ENCODE data around the gene TAF4. TPM values are rescaled to one million over a fixed set of nuclear protein-coding genes. Genes with fewer than 3 reads are reported as not detected.

TAF4 gene
- total and polyA plus RNA-seq, 3 experiments from 2014 or later: 1.4 to 21.0 (median 20.5) TPM

DNA sequence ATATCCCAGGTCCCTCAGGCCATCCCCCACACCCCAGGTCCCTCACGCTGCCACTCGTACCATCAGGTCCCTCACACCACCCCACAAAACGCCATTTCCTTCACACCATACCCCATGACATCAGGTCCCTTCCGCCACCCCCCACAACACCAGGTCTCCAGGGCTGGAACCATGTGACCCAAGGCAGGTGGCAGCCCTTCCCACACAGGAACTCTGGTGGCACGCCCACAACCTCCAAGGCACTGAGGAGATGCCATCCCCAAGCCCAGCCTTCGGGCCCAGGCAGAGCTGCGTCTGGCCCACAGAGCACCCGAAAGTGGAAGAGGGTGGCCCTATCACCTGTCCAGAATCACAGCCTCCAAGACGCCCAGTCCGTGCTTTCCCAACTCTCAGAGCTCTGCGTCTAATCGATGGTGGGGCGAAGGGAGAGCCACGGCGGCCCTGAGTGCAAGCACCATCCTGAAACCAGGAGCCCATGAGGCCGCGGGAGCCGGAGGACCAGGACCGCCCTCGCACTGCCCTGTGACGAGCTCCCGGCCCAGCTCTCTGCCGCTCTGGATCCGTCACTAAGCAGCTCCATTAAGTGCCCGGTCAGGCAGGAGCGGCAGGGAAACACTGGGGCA lies 12.7 kb downstream of the TAF4 start:
- no peaks in the 10 kb centered on the region for H3K9me3 Mint-ChIP-seq
- ChIA-PET POLR2A (no interaction called here), CTCF (interaction anchor here (1.7 kb wide), 1 partner anchor 42 kb away, joined by 5 read pairs; no protein-coding TSS in a partner anchor)
- Histone ChIP-seq H3K9me3 (ENCODE audit: low read length) (no peaks in the 10 kb centered on the region), H3K27me3 (ENCODE audit: insufficient read depth, low read length, poor library complexity, severe bottlenecking) (no peaks in the 10 kb centered on the region), H3K4me1 (ENCODE audit: insufficient read depth, low read length) (peaks cover 4% of the 10 kb centered on the region), H3K27ac (ENCODE audit: low read depth, low read length) (no peak overlapping the region), H3K36me3 (ENCODE audit: insufficient read depth, low read length) (no peaks in the 10 kb centered on the region), H3K4me3 (ENCODE audit: low read length) (no peak overlapping the region)
- no peak for DNase-seq
- H3K36me3 Mint-ChIP-seq: peaks cover 0 to 14% (median 0%) of the 10 kb centered on the region in 3 donors
- H3K4me1 Mint-ChIP-seq: peaks cover 36 to 79% (median 45%) of the 10 kb centered on the region in 3 donors
- H3K27ac Mint-ChIP-seq: no peak overlapping the region
- H3K4me3 Mint-ChIP-seq: peak overlapping the region in 1 of 7 donors; percentile 36
- H3K27me3 Mint-ChIP-seq: no peaks in the 10 kb centered on the region

DNA sequence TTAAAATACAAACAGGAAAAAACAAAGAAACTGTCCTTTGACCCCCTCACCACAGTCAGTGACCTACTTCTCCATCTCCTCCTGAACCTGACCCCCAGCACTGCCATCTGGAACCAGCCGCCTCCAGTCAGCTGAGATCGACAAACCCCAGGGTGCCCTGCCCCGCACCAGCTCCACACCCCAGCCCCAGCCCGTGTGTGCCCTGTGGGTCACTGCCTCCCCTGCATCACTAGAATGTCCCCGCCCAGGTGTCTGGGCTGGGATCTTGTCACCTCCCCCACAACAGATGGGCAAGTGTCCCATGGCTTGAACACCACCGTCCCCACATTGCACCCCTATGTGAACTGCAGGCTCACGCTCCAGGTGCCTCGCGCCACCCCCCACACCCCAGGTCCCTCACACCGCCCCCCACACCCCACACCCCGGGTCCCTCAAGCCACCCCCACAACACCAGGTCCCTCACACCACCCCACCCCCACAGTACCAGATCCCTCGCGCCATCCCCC lies 13.3 kb downstream of the TAF4 start:
- Histone ChIP-seq H3K9me3 (ENCODE audit: low read length) (no peaks in the 10 kb centered on the region), H3K4me3 (ENCODE audit: low read length) (no peak overlapping the region), H3K4me1 (ENCODE audit: insufficient read depth, low read length) (peaks cover 4% of the 10 kb centered on the region), H3K27ac (ENCODE audit: low read depth, low read length) (no peak overlapping the region), H3K36me3 (ENCODE audit: insufficient read depth, low read length) (no peaks in the 10 kb centered on the region), H3K27me3 (ENCODE audit: insufficient read depth, low read length, poor library complexity, severe bottlenecking) (no peaks in the 10 kb centered on the region)
- no peaks in the 10 kb centered on the region for H3K27me3 Mint-ChIP-seq
- no peaks in the 10 kb centered on the region for H3K9me3 Mint-ChIP-seq
- ChIA-PET CTCF (interaction anchor here (1.7 kb wide), 1 partner anchor 41 kb away, joined by 5 read pairs; no protein-coding TSS in a partner anchor), POLR2A (no interaction called here)
- peaks cover 41 to 82% (median 45%) of the 10 kb centered on the region in 3 donors for H3K4me1 Mint-ChIP-seq
- DNase-seq: no peak
- peaks cover 0 to 14% (median 0%) of the 10 kb centered on the region in 3 donors for H3K36me3 Mint-ChIP-seq
- H3K4me3 Mint-ChIP-seq: no peak overlapping the region
- peak overlapping the region in 2 of 8 donors; percentile 47 to 77 for H3K27ac Mint-ChIP-seq

DNA sequence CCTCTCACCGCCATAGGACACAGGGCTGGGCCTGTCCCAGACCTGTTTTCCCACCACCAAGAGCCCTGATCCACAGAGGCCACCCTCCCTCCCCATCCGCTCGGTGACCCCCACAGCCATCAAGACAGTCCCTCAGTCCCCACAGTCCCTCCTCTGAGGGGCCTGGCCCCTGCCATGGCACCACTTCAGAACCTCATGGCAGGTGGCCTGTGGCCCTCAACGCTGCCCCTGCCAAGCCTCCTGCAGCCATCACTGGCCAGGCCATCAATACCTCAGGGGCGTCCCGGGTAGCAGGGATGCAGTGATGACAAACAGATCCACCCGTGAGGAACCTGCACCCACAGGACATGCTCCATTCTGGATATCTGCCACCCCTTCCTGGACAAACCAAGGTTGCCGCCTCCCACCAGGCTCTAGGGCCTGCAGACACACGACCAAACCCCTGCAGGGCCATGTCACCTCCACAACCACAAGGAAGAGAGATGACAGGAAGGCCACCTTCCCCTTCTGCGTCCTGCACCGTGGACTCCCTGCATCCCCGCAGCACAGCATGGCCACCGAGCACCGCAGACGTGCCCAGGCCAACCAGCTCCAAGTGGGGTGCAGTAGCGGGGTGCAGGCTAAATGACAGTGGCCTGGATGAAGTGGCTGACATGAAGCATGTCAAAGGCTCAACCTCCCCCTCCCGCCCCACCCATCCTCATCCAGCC lies 14.0 kb downstream of the TAF4 start:
- Mint-ChIP-seq H3K27me3 (no peaks in the 10 kb centered on the region), H3K36me3 (peaks cover 0 to 14% (median 0%) of the 10 kb centered on the region in 3 donors), H3K9me3 (no peaks in the 10 kb centered on the region), H3K4me1 (peaks cover 42 to 82% (median 48%) of the 10 kb centered on the region in 3 donors), H3K27ac (peak overlapping the region in 1 of 8 donors; percentile 70), H3K4me3 (no peak overlapping the region)
- Histone ChIP-seq H3K36me3 (ENCODE audit: insufficient read depth, low read length) (no peaks in the 10 kb centered on the region), H3K9me3 (ENCODE audit: low read length) (no peaks in the 10 kb centered on the region), H3K27me3 (ENCODE audit: insufficient read depth, low read length, poor library complexity, severe bottlenecking) (no peaks in the 10 kb centered on the region), H3K4me1 (ENCODE audit: insufficient read depth, low read length) (no peaks in the 10 kb centered on the region), H3K4me3 (ENCODE audit: low read length) (no peak overlapping the region), H3K27ac (ENCODE audit: low read depth, low read length) (no peak overlapping the region)
- DNase-seq: no peak
- ChIA-PET CTCF (no interaction called here), POLR2A (no interaction called here)

DNA sequence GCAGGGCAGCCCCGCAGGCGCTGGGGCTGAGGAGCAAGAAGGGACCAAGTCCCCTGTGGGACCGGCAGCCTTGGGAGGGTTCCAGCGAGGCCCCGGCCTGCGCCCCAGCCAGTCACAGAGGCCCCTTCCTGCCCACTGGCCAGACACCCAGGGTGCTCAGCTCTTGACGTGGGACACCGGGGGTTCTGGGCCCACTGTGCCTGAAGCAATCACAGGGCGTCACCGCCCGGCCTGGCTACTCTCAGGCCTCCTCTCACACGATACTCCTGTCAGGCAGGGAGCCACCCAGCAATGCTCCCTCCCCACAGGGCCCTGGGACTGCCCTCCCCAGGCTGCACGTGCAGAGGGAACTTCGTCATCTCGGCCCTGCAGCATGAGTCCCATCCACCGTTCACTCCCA lies 14.5 kb downstream of the TAF4 start:
- Mint-ChIP-seq H3K9me3 (no peaks in the 10 kb centered on the region), H3K36me3 (peaks cover 0 to 13% (median 0%) of the 10 kb centered on the region in 3 donors), H3K4me3 (no peak overlapping the region), H3K27me3 (no peaks in the 10 kb centered on the region), H3K4me1 (peaks cover 43 to 83% (median 45%) of the 10 kb centered on the region in 3 donors), H3K27ac (peak overlapping the region in 1 of 8 donors; percentile 70)
- ChIA-PET POLR2A (no interaction called here), CTCF (no interaction called here)
- no peak for DNase-seq
- no peak overlapping the region for H3K27ac ChIP-seq (ENCODE audit: low read depth, low read length)
- H3K9me3 ChIP-seq (ENCODE audit: low read length): no peaks in the 10 kb centered on the region
- no peak overlapping the region for H3K4me3 ChIP-seq (ENCODE audit: low read length)
- H3K4me1 ChIP-seq (ENCODE audit: insufficient read depth, low read length): no peaks in the 10 kb centered on the region
- no peaks in the 10 kb centered on the region for H3K27me3 ChIP-seq (ENCODE audit: insufficient read depth, low read length, poor library complexity, severe bottlenecking)
- H3K36me3 ChIP-seq (ENCODE audit: insufficient read depth, low read length): no peaks in the 10 kb centered on the region

DNA sequence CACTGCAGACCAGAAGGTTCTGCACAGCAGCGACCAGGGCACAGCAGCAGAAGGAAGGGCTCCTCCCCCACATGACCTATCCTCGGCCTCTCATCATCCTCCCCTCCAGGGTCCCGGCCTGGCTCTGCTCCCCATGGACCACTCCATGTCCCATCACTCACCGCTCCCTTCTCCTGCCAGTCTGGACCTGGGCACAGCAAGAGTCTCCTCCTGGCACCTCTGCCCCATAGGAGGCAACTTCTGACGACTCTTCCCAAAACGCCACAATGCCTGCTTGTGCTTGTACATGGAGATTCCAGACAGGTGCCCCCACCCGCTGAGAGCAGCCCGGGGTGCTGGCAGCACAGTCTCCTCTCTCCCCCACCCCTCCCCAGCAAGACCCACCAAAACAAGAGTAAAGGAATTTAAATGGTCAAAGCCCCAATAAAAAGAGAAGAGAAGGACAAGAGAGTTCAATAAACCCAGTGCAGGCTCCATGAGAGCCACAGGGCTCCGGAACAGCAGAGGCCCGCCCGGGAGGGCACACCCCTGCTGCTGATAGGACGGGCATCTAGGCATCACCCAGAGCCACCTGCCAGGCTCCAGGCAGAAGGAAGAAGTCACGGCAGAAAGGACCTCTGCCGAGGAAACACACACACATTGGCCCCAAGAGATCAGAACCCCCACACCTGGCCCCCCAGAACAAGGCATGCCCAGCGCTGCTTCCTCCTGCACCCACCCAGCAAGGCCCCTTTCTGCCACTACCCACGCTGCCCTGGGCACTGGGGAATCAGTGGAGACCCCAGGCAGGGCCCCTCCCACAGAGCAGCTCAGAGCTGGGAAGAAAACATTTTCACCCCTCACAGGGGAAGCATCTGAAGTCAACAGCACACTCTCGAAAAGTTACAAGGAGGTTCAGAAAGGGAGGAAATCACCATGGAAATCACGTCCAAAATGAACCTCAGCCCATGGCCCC lies 15.2 kb downstream of the TAF4 start:
- no peaks in the 10 kb centered on the region for H3K4me1 ChIP-seq (ENCODE audit: insufficient read depth, low read length)
- H3K4me1 Mint-ChIP-seq: peaks cover 43 to 85% (median 51%) of the 10 kb centered on the region in 3 donors
- H3K4me3 Mint-ChIP-seq: no peak overlapping the region
- no peak overlapping the region for H3K27ac ChIP-seq (ENCODE audit: low read depth, low read length)
- H3K27me3 ChIP-seq (ENCODE audit: insufficient read depth, low read length, poor library complexity, severe bottlenecking): no peaks in the 10 kb centered on the region
- H3K9me3 ChIP-seq (ENCODE audit: low read length): no peaks in the 10 kb centered on the region
- no peak overlapping the region for H3K4me3 ChIP-seq (ENCODE audit: low read length)
- H3K27me3 Mint-ChIP-seq: no peaks in the 10 kb centered on the region
- H3K27ac Mint-ChIP-seq: peak overlapping the region in 5 of 8 donors; percentile 68 to 79 (median 72)
- peaks cover 0 to 13% (median 0%) of the 10 kb centered on the region in 3 donors for H3K36me3 Mint-ChIP-seq
- no peak for DNase-seq
- H3K9me3 Mint-ChIP-seq: no peaks in the 10 kb centered on the region
- ChIA-PET POLR2A (no interaction called here), CTCF (no interaction called here)
- no peaks in the 10 kb centered on the region for H3K36me3 ChIP-seq (ENCODE audit: insufficient read depth, low read length)

DNA sequence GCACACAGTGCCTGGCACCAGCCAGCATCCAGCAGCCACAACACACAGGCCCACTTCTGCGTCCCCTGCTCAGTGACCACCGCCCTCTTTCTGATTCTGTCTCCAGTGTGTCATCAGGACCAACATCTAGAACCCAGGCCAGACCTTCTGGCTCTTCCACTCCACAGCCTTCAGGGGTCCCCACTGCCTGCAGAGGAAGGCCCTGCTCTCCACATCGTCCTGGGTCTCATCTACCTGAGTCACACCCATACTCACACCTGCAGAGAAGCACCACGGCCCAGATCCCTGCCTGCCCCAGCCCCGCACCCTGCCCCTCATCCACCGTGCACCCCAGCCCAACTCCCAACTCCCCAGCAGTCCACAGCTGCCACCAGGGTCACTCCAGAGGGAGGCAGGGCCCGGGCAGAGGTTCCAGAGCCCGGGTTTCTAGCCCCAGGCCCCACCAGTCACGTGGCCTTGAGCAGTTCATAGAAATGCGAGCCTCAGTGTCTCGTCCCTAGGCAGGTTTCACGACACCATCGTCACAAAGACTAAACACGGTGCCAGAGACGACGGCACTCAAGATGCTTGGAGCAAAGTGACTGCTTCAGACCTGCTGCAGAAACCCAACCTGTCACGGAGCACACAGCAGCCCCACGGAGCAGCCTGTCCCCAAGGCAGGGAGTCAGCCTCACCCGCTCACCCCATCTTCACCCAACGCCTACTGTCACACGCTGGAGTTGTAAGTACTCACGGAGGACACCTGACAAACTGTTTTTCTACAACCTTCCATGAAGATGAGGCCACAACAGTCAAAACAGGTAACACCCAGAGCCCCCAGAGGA lies 16.1 kb downstream of the TAF4 start:
- Histone ChIP-seq H3K36me3 (ENCODE audit: insufficient read depth, low read length) (no peaks in the 10 kb centered on the region), H3K4me3 (ENCODE audit: low read length) (no peak overlapping the region), H3K27me3 (ENCODE audit: insufficient read depth, low read length, poor library complexity, severe bottlenecking) (no peaks in the 10 kb centered on the region), H3K4me1 (ENCODE audit: insufficient read depth, low read length) (no peaks in the 10 kb centered on the region), H3K9me3 (ENCODE audit: low read length) (no peaks in the 10 kb centered on the region), H3K27ac (ENCODE audit: low read depth, low read length) (no peak overlapping the region)
- no peak overlapping the region for H3K27ac Mint-ChIP-seq
- H3K9me3 Mint-ChIP-seq: no peaks in the 10 kb centered on the region
- H3K4me1 Mint-ChIP-seq: peaks cover 44 to 85% (median 54%) of the 10 kb centered on the region in 3 donors
- ChIA-PET CTCF (no interaction called here), POLR2A (no interaction called here)
- DNase-seq: no peak
- no peak overlapping the region for H3K4me3 Mint-ChIP-seq
- H3K27me3 Mint-ChIP-seq: no peaks in the 10 kb centered on the region
- H3K36me3 Mint-ChIP-seq: peaks cover 0 to 6% (median 0%) of the 10 kb centered on the region in 3 donors

DNA sequence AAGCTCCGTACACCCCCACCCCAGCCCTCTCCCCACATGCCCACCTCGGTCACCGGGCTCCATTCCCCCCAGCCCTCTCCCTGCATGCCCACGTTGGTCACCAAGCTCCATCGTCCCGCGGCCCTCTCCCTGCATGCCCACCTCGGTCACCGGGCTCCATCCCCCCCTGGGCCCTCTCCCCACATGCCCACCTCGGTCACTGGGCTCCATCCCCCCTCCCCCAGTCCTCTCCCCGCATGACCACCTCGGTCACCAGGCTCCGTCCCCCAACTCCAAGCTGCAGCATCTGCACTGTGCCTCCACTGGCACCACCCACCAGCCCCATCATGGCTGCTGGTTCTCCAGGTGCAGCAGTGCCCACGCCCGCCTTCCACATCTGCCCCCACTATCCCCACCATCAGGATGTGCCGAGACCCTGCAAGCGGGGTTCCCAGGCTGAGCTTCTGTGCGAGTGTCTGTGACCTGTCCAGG lies 16.8 kb downstream of the TAF4 start:
- POLR2A ChIA-PET: no interaction called here
- Mint-ChIP-seq H3K9me3 (no peaks in the 10 kb centered on the region), H3K4me1 (peaks cover 43 to 81% (median 59%) of the 10 kb centered on the region in 3 donors), H3K36me3 (no peaks in the 10 kb centered on the region), H3K4me3 (no peak overlapping the region), H3K27ac (no peak overlapping the region), H3K27me3 (no peaks in the 10 kb centered on the region)
- Histone ChIP-seq H3K4me1 (ENCODE audit: insufficient read depth, low read length) (no peaks in the 10 kb centered on the region), H3K36me3 (ENCODE audit: insufficient read depth, low read length) (no peaks in the 10 kb centered on the region), H3K4me3 (ENCODE audit: low read length) (no peak overlapping the region), H3K27ac (ENCODE audit: low read depth, low read length) (no peak overlapping the region), H3K27me3 (ENCODE audit: insufficient read depth, low read length, poor library complexity, severe bottlenecking) (no peaks in the 10 kb centered on the region), H3K9me3 (ENCODE audit: low read length) (no peaks in the 10 kb centered on the region)
- DNase-seq: no peak
- CTCF ChIA-PET: no interaction called here

All from CD8-positive, alpha-beta memory T cell (primary cell).